Body of pancreas (tissue), 4 donors: Measurements from ENCODE around the gene TFPI2. TPM values are rescaled to one million over a fixed set of nuclear protein-coding genes. Genes with fewer than 3 reads are reported as not detected.

Experiments
- ATAC-seq: fragments of 150-250 bp; one replicate; pipeline ENCODE4 v1.9.1; 2016
- DNase-seq, 4 donors: peaks; one replicate each; pipeline ENCODE4 v3.0.0-alpha.2; 2019
- H3K27ac ChIP-seq, 4 donors: fragments of 200-600 bp; sonication (generic); 1 replicate in 3 of 4; 2 replicates in 1 of 4; pipeline versions ENCODE4 v1.5.1 to v1.6.1; 2016 to 2019; ENCODE audit warnings: mild to moderate bottlenecking in 1 of 4, mixed read lengths in 1 of 4, moderate library complexity in 1 of 4
- H3K27me3 ChIP-seq, 2 donors: fragments of 200-600 bp; sonication (generic); one replicate each; pipeline ENCODE4 v1.6.0; 2016; ENCODE audit warnings: mild to moderate bottlenecking in 1 of 2
- H3K36me3 ChIP-seq, 2 donors: fragments of 200-600 bp; sonication (generic); replicated peaks in 1 of 2; 2 replicates each; pipeline ENCODE4 v1.5.1; 2016; ENCODE audit warnings: low read depth in 2 of 2; ENCODE audit not compliant: insufficient read depth in 1 of 2
- H3K4me1 ChIP-seq: fragments of 200-600 bp; sonication (generic); one replicate; pipeline ENCODE4 v1.6.0; 2016
- H3K4me3 ChIP-seq, 2 donors: fragments of 200-600 bp; sonication (generic); 1 replicate in 1 of 2; 2 replicates in 1 of 2; pipeline ENCODE4 v1.5.1; 2016 to 2019
- H3K9me3 ChIP-seq, 3 donors: fragments of 200-600 bp; sonication (generic); 1 replicate in 2 of 3; 2 replicates in 1 of 3; pipeline ENCODE4 v1.5.1; 2016
- CTCF ChIP-seq, 7 experiments: fragments of 450-650 bp in 4 of 7; fragments of 200-600 bp in 3 of 7; sonication (generic) in 3 of 7; IDR thresholded peaks; one replicate each; pipeline ENCODE4 v1.5.1; 2016 to 2019; ENCODE audit warnings: antibody characterized with exemption in 7 of 7
- POLR2A ChIP-seq, 3 donors: fragments of 450-650 bp; IDR thresholded peaks; one replicate each; pipeline ENCODE4 v1.6.1; 2016; ENCODE audit warnings: antibody characterized with exemption in 3 of 3, mild to moderate bottlenecking in 2 of 3
- WGBS, 2 donors: methylation state at CpG; one replicate each; pipeline ENCODE4 v1.1.5; 2017; 5-methylcytosine and 5-hydroxymethylcytosine counted together
- intact Hi-C: fragments of 100-400 bp; cut with DNase I; formaldehyde crosslinking; loops from one replicate; pipeline ENCODE4 v1.15.1; 2023
- small RNA-seq: library from RNA; depleted of rRNA; stranded (forward); fragments of <200 nt; gene quantifications from one replicate; pipeline ENCODE3, GENCODE V24; 2016
- total RNA-seq, 2 donors: library from RNA; depleted of rRNA; stranded (reverse); fragments of >200 nt; gene quantifications; one replicate each; pipeline ENCODE4 v1.1.0, GENCODE V29; 2016

TFPI2 gene
- total RNA-seq, 2 donors from 2014 or later, result 3.3 to 10.9 TPM

- Histone ChIP-seq H3K27me3 (no peaks in the 10 kb centered on the region), H3K9me3 (no peaks in the 10 kb centered on the region), H3K4me3 (no peak overlapping the region), H3K27ac (no peak overlapping the region), H3K4me1 (no peaks in the 10 kb centered on the region), H3K36me3 (no peaks in the 10 kb centered on the region)
- intact Hi-C loops, result no loop called here
- WGBS, 2 donors, result 29 to 31% methylated on average over 1 of the region's 1 CpG
- no peak for DNase-seq
- no peak for ATAC-seq
- no peak for TF ChIP-seq CTCF (IDR thresholded peaks at IDR 0.05)
- no peak for TF ChIP-seq POLR2A (IDR thresholded peaks at IDR 0.05)
Observed at GRCh38 chr7:93843260-93843659, 47.3 kb downstream of the TFPI2 start.

DNA sequence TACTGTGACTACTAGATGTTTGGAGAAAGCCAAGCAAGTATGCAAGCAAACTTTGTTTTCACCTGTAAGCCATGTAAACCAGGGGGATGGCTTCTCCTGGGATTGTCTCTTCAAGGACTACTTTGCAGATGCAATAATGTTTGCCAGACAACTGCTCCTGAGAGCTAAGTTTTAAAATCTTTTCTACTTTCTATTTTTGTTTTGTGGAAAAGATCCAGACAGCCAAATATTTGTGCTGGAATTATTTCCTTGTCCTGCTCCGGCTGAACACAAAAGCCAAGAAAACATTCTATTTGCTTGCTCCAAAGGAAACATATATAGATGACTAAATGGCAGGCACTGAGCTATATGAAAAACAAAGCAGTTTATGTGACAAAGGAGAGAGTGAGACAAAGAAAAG lies 51.6 kb downstream of the TFPI2 start:
- H3K27ac ChIP-seq, result no peak overlapping the region
- H3K27me3 ChIP-seq, result no peaks in the 10 kb centered on the region
- intact Hi-C loops, result no loop called here
- no peak for TF ChIP-seq CTCF (IDR thresholded peaks at IDR 0.05)
- no peak for TF ChIP-seq POLR2A (IDR thresholded peaks at IDR 0.05)
- ATAC-seq, result no peak
- H3K4me1 ChIP-seq, result no peaks in the 10 kb centered on the region
- 0 to 19% methylated on average over 1 of the region's 1 CpG for WGBS, 2 donors
- H3K36me3 ChIP-seq, result no peaks in the 10 kb centered on the region
- no peak for DNase-seq
- no peaks in the 10 kb centered on the region for H3K9me3 ChIP-seq
- H3K4me3 ChIP-seq, result no peak overlapping the region

GRCh38 chr7:93837245-93837644 lies 53.3 kb downstream of the TFPI2 start:
- no peak overlapping the region for H3K27ac ChIP-seq
- WGBS, 2 donors, result 57 to 67% methylated on average over 3 of the region's 3 CpGs
- DNase-seq (no peak), ATAC-seq (no peak)
- H3K27me3 ChIP-seq, result no peaks in the 10 kb centered on the region
- H3K4me1 ChIP-seq, result no peaks in the 10 kb centered on the region
- TF ChIP-seq POLR2A (IDR thresholded peaks at IDR 0.05), result no peak
- no peak for TF ChIP-seq CTCF (IDR thresholded peaks at IDR 0.05)
- H3K9me3 ChIP-seq, result no peaks in the 10 kb centered on the region
- H3K4me3 ChIP-seq, result no peak overlapping the region
- intact Hi-C loops, result no loop called here
- H3K36me3 ChIP-seq, result no peaks in the 10 kb centered on the region

GRCh38 chr7:93836116-93836515 lies 54.4 kb downstream of the TFPI2 start:
- Histone ChIP-seq H3K4me3 (no peak overlapping the region), H3K36me3 (no peaks in the 10 kb centered on the region), H3K27ac (no peak overlapping the region), H3K9me3 (no peaks in the 10 kb centered on the region), H3K27me3 (no peaks in the 10 kb centered on the region), H3K4me1 (no peaks in the 10 kb centered on the region)
- intact Hi-C loops, result no loop called here
- ATAC-seq, result no peak
- 41 to 46% methylated on average over 4 of the region's 4 CpGs for WGBS, 2 donors
- DNase-seq, result no peak
- TF ChIP-seq CTCF (IDR thresholded peaks at IDR 0.05) (no peak), POLR2A (IDR thresholded peaks at IDR 0.05) (no peak)

DNA sequence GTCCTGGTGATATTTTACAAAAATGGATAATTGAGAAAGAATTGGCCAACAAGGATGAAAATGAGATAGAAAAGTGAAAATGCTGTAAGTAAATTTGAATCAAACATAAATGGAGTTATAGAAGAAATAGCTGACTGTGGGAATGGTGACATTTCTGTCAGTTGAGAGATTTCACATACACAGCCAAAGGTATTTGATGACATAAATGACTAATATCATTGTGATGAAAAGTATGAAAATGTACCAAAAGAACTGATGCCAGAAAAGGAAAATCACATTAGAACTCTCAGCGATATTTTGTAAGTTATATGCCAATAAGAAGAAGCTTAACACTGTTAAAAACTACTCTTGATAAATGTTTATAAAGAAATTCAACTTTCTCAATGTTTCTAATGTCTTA lies 54.9 kb downstream of the TFPI2 start:
- 39 to 73% methylated on average over 1 of the region's 1 CpG for WGBS, 2 donors
- no peak overlapping the region for H3K4me3 ChIP-seq
- H3K4me1 ChIP-seq, result no peaks in the 10 kb centered on the region
- DNase-seq, result no peak
- H3K9me3 ChIP-seq, result no peaks in the 10 kb centered on the region
- H3K27me3 ChIP-seq, result no peaks in the 10 kb centered on the region
- intact Hi-C loops, result no loop called here
- H3K36me3 ChIP-seq, result no peaks in the 10 kb centered on the region
- no peak overlapping the region for H3K27ac ChIP-seq
- ATAC-seq, result no peak
- TF ChIP-seq CTCF (IDR thresholded peaks at IDR 0.05) (no peak), POLR2A (IDR thresholded peaks at IDR 0.05) (no peak)

Small RNAs within 50 kb of the gene (small RNA-seq; reads per million reads assigned to genes)
- not detected for gene AC002076.2

Other genes starting within 250 kb of the TFPI2 start
- not detected for gene GNGT1, start 15.8 kb upstream of the TFPI2 start, total RNA-seq
- 10 to 100 TPM in 1 of 2 donors, 1 to 10 TPM in 1; 6.6 to 11.4 TPM for gene GNG11, start 31.0 kb upstream of the TFPI2 start, total RNA-seq
- gene BET1, start 113.6 kb upstream of the TFPI2 start, total RNA-seq, result 10 to 100 TPM; 32.4 to 36.9 TPM